ENCODE data around the gene RCAN2. TPM values are rescaled to one million over a fixed set of nuclear protein-coding genes. Genes with fewer than 3 reads are reported as not detected.

RCAN2 gene
- total RNA-seq, 1 experiment from 2014 or later: not detected

DNA sequence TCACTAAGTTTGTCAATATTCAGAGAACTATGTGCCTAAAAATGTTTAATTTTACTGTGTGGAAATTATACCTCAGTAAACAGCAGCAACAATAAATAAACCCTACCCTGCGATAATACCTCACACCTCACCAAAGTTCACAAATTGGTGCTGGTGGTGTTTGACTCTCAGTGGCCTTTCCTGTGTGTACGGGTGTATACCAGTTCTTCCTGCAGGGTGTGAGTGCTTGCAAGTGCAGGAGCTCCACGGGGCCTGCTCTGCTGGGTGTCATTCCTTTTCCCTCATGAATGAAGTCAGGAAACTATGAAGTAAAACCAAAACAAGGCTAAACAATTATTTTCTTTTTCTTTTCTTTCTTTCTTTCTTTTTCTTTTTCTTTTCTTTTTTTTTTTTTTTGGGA lies 316.3 kb downstream of the RCAN2 start:
- intact Hi-C loops (cut with micrococcal nuclease; ENCODE audit: unreplicated experiment): no loop called here
- Histone ChIP-seq H3K4me1 (0 out of 2 replicates have a peak, but pooled peaks cover 1% of the 10 kb centered on the region), H3K36me3 (ENCODE audit: control insufficient read depth, insufficient read depth, low read length) (no peaks in the 10 kb centered on the region), H3K4me3 (ENCODE audit: low read depth, low read length) (no peak overlapping the region), H3K9me3 (no peaks in the 10 kb centered on the region), H3K27me3 (replicated peaks; ENCODE audit: control insufficient read depth, insufficient read depth, low read length) (no peaks in the 10 kb centered on the region)
- no peak for DNase-seq
- H3K27me3 Mint-ChIP-seq (ENCODE audit: insufficient read depth, unreplicated experiment): peaks cover 10% of the 10 kb centered on the region
- H3K27ac Mint-ChIP-seq (ENCODE audit: unreplicated experiment): no peak overlapping the region
- H3K36me3 Mint-ChIP-seq (ENCODE audit: insufficient read depth, unreplicated experiment): peaks cover 3% of the 10 kb centered on the region
- H3K4me3 Mint-ChIP-seq (ENCODE audit: unreplicated experiment): no peak overlapping the region
- no peaks in the 10 kb centered on the region for H3K9me3 Mint-ChIP-seq (ENCODE audit: unreplicated experiment)
- BruUV-seq (replicated peaks): no TSS peak
- H3K4me1 Mint-ChIP-seq (ENCODE audit: low read depth, unreplicated experiment): peaks cover 5% of the 10 kb centered on the region
- ChIA-PET POLR2A (no interaction called here), CTCF (no interaction called here)
- TF ChIP-seq, protein P1, sequence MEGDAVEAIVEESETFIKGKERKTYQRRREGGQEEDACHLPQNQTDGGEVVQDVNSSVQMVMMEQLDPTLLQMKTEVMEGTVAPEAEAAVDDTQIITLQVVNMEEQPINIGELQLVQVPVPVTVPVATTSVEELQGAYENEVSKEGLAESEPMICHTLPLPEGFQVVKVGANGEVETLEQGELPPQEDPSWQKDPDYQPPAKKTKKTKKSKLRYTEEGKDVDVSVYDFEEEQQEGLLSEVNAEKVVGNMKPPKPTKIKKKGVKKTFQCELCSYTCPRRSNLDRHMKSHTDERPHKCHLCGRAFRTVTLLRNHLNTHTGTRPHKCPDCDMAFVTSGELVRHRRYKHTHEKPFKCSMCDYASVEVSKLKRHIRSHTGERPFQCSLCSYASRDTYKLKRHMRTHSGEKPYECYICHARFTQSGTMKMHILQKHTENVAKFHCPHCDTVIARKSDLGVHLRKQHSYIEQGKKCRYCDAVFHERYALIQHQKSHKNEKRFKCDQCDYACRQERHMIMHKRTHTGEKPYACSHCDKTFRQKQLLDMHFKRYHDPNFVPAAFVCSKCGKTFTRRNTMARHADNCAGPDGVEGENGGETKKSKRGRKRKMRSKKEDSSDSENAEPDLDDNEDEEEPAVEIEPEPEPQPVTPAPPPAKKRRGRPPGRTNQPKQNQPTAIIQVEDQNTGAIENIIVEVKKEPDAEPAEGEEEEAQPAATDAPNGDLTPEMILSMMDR (IDR thresholded peaks at IDR 0.05; ENCODE audit: insufficient read depth in 1 of 2, low read depth in 1 of 2, low read length in 1 of 2, severe bottlenecking in 1 of 2, unreplicated experiment in 1 of 2): no peak

DNA sequence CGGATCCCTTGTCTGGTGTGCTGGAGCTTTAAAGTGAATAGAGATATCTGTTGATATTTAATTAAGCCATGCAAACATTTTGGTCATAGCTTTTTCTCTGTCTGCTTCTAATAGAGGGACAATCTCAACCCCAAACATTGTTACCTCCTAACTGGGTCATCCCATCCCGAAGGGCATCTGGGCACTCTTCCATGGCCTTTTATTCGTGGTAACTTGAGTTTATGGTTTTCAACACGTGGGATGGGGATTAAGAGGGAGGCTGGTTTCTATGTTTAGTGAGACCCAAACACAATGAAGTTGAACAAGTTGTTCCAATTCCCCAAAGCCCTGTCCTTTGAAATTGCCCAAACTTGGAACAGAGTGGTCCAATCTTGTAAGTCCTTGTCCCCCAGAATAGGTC lies 319.1 kb downstream of the RCAN2 start:
- TF ChIP-seq, protein P1 (IDR thresholded peaks at IDR 0.05; ENCODE audit: insufficient read depth in 1 of 2, low read depth in 1 of 2, low read length in 1 of 2, severe bottlenecking in 1 of 2, unreplicated experiment in 1 of 2): no peak
- Histone ChIP-seq H3K9me3 (no peaks in the 10 kb centered on the region), H3K27me3 (replicated peaks; ENCODE audit: control insufficient read depth, insufficient read depth, low read length) (no peaks in the 10 kb centered on the region), H3K4me1 (0 out of 2 replicates have a peak, but pooled peaks cover 4% of the 10 kb centered on the region), H3K4me3 (ENCODE audit: low read depth, low read length) (no peak overlapping the region), H3K36me3 (ENCODE audit: control insufficient read depth, insufficient read depth, low read length) (no peaks in the 10 kb centered on the region)
- Mint-ChIP-seq H3K4me3 (ENCODE audit: unreplicated experiment) (no peak overlapping the region), H3K9me3 (ENCODE audit: unreplicated experiment) (no peaks in the 10 kb centered on the region), H3K36me3 (ENCODE audit: insufficient read depth, unreplicated experiment) (peaks cover 5% of the 10 kb centered on the region), H3K27me3 (ENCODE audit: insufficient read depth, unreplicated experiment) (peaks cover 4% of the 10 kb centered on the region), H3K27ac (ENCODE audit: unreplicated experiment) (no peak overlapping the region), H3K4me1 (ENCODE audit: low read depth, unreplicated experiment) (peaks cover 6% of the 10 kb centered on the region)
- POLR2A ChIA-PET: no interaction called here
- CTCF ChIA-PET: no interaction called here
- DNase-seq: no peak
- no TSS peak for BruUV-seq (replicated peaks)
- intact Hi-C loops (cut with micrococcal nuclease; ENCODE audit: unreplicated experiment): no loop called here

Other genes starting within 250 kb of the RCAN2 start
- gene CYP39A1, start 161.4 kb upstream of the RCAN2 start, total RNA-seq (2022): not detected in 2 replicates
- gene SLC25A27, start 161.5 kb upstream of the RCAN2 start, total RNA-seq (2022): 0.64 TPM in 1 of 2 replicates, not detected in the other
- not detected in 2 replicates for gene TDRD6, start 196.4 kb upstream of the RCAN2 start, total RNA-seq (2022)
- gene PLA2G7, start 243.9 kb upstream of the RCAN2 start, total RNA-seq (2022): 0.19 and 0.32 TPM in 2 replicates

Measured in Caco-2 (cell line).